CD4-positive, alpha-beta T cell treated with Interleukin-4 for 4 hours (primary cell): ENCODE data around the gene ZC3H4.
"Not testable (repeated sequence)": the region's sequence is repeated elsewhere in the genome, so short reads cannot be mapped to it uniquely, and the experiment has no call there.

Experiments
- DNase-seq: peaks from one replicate; pipeline ENCODE4 v3.0.0-alpha.2; 2020

The ZC3H4 gene

DNA sequence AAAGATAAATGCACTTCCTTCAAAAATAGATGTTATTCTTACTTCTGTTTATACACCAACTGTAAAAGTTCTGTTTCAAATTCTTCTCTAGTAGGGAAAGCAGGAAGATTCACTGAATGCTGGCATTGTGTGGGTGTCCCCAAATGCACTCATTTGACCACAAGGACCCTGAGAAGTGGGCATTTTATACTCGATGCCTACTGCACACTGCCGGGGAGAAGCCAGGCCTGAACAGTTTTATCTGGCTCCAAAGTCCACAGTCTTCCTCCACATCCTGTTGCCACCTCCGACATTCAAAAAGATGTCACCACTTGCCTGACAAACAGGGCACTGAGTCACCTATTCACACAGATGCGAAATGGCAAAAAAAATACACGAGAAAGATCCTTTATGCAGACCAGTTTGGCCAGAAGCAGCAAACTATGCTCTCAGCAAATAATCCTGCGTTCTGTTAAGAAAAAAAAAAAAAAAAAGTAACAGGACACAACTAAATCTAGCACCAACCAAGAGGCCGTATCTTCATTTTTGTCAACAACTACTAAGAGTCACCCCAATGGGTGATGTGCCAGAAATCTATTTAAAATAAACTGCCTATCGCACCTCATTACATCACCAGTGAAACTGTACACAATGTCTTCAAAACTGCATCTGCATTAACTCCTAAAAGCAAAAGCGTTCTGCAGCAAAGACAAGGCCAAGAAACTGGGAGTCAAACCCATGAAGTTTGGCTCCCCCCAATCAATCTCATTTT lies 6.2 kb downstream of the ZC3H4 start:
- peak; percentile 77 for DNase-seq

DNA sequence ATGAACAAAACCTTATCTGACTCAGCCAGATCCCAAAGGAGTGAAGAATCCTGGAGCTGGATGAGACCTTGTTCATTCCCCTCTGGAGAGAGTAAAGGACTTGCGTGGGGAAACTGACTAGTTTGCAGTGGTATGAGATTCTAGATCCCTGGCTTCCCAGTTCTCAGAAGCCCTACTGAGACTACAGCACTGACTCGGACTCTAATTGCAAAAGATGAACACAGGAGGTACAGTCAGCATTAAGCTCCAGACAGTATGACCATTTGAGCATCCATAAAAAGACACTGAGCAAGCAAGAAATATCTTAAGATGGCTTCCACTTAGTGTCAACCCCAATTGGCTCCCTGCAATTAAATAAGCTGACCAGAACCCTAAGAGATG lies 6.8 kb downstream of the ZC3H4 start:
- DNase-seq = no peak

DNA sequence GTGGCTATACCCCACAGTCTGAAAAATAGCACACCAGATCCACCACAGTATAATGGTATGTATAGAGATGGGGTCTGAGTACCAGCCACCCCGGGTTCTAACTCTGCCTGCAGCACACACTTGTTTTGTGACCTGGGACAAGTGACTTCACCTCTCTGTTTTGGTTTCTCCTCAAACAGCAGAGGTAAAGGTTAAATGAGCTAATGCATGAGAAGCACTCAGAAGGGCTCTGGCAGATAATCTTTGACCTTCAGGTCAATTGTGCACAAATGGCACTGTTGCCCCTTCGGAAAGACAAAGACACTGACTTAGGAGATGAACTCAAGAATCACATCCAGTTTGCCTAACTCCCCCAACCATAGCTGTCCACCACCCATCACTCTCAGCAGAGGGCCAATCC lies 7.7 kb downstream of the ZC3H4 start:
- no peak for DNase-seq

DNA sequence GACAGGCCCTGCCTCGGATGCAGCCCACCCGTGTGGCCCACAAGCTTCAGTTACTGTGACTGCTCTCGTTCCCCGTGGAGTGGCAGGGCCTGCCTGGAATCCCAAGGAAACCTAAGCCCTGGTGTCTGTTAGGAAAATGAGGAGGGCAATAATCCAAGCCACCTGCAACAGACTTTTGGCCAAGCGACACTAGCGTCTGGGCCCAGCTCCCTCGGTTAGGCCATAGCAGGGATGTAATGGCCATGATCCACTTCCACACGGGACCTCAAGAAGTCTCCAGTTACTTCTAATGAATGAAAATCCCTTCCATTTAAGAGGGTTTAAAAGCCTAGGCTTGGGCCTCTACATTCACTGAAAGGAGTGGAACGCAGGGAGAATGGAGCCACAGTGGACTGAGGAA lies 8.9 kb downstream of the ZC3H4 start:
- no peak for DNase-seq

DNA sequence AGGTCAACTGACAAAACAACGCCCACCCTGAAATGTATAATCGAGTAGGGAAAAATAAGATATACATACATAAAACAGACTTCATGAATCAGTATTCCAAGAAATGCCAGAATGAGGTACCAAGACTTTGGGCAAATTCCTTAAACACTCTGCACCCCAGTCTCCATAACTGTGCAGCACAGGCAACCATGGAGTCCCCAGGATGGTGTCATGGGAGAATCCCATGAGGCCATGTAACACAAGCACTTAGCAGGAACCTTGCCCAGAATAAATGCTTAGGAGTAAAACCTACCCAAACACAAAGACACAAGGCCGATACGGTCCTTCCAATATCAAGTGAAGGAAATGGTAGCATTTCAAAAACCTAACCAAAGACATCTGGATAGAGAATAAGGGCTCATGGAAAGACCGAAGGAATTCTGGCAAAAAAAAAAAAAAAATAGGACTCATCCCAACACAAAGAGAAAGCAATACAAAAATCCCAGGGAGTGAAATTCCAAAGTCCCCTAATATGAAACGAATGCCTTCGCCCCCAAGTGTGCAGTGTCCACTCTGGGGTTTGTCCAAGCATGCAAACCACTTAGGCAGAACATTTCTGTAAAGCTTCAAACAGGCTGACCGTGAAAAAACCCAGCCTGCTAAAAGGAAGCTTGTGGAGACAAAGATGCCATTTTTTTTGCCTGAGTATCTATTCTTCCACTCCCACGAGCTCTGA lies 11.1 kb downstream of the ZC3H4 start:
- no peak for DNase-seq

DNA sequence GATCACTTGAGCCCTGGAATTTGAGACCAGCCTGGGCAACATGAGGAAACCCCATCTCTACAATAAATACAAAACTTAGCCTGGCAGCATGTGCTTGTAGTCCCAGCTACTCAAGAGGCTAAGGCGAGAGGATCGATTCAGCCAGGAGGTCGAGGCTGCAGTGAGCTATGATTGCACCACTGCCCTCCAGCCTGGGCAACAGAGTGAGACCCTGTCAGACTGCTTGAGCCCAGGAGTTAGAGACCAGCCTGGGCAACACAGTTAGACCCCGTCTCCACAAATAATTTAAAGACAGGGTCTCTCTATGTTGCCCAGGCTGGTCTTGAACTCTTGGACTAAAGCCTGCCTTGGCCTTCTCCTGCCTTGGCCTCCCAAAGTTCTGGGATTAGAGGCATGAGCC lies 12.5 kb downstream of the ZC3H4 start:
- DNase-seq = not testable (repeated sequence)

DNA sequence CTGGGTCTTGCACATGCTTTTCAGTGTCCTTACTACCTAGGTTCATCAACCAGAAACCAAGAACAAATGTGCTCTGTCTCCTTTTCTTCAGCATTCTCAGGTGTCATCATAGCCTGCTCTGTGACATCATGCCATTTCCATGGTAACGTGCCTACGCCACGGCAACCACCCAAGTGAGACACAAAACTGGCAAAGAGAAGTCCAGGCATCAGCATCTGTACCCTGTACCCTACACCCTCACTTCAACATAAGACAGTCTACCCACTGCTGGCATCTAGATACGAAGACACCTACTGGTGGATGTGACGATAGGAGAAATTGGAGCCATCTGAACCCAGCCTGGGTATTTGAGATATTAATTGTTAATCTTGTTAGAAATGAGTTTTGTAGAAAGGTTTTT lies 13.3 kb downstream of the ZC3H4 start:
- DNase-seq = no peak

DNA sequence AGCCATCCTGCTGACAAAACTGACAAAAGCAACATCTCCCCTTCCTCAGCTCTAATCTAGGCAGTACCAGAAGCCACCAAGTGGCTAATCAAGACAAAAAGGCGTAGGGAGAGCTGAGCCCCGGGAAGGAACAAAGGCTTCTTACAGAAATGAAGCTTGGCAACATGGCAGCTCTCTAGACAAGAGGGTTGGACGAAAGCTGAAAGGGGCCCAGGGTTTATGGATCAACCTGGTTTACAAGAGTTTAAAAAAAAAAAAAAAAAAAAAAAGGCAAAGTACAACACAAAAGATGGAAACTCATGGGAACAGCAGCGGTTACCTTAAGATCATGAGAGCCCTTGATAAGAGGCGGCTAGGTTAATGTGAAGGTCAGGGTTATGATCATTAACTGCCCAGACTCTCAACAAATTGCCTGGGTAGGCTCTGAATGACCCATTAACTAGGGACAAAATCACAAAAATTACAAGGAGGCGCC lies 14.0 kb downstream of the ZC3H4 start:
- DNase-seq = no peak

DNA sequence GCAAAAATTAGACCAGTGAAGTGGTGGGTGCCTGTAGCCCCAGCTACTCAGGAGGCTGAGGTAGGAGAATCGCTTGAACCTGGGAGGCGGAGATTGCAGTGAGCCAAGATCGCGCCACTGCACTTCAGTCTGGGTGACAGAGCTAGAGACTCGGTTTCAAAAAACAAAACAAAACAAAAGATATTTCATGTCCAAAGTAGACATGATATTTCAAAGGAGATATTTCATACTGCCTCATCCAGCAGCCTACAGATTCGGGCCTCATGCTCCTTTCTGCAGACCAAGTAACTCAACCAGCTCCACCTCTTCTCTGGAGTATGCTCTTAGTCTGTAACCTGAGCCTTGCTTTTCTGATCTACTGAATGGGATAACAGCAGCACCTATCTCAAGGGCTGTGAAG lies 15.0 kb downstream of the ZC3H4 start:
- no peak for DNase-seq

DNA sequence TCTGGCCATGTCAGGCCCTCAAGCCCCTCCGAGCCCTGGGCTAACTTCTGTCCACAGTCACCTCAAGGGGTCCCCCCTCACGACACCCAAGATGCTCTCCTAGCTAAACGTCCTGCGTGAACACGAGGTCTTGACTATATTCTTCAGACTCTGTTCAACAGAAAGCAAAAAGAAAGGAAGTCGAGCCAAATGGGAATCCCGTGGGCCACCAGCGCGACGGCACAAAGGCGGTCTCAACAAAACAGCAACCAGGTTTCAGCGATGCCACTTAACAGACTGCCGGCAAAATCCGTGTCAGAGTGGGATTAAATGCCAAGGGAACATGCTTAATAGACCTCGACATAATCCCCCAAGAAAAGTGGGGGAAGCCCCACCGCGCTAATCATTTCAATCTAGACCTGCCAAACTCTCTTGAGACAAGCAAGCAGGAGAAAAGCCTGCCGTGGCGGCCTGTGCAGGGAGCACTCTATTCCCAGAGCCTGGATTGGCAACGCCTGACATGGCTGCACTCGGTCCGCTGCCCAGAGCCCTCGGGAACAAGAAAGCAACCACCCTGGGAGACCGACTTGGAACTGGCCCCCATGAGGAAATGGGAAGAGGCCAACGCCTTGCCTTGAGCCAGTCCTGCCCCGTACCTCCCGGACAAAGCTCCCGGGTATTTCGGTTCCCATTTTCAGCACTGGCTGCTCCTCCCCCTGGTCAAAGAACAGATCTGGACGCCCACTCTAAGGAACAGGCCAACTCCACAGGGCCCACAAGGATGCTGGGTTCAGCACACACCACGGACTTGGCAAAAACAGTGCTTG lies 16.0 kb downstream of the ZC3H4 start:
- DNase-seq = no peak

DNA sequence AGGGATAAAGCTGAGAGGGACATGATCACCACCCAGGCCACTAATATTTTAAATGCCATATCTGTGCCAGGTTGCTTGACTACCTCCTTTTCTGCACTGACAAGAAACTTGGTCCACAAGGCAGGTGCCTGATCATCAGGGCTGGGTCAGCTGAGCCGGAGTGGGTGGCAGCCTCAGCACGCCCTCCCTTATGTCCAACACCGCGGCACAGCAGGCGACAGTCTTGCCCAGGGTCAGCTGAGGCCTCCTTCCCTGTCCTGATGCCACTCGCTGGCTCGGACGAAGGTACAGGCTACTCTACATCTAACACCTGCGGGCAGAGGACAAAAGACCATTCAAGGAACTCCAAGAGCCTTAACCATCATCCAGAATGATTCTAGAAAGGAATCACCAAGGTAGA lies 16.9 kb downstream of the ZC3H4 start:
- no peak for DNase-seq

DNA sequence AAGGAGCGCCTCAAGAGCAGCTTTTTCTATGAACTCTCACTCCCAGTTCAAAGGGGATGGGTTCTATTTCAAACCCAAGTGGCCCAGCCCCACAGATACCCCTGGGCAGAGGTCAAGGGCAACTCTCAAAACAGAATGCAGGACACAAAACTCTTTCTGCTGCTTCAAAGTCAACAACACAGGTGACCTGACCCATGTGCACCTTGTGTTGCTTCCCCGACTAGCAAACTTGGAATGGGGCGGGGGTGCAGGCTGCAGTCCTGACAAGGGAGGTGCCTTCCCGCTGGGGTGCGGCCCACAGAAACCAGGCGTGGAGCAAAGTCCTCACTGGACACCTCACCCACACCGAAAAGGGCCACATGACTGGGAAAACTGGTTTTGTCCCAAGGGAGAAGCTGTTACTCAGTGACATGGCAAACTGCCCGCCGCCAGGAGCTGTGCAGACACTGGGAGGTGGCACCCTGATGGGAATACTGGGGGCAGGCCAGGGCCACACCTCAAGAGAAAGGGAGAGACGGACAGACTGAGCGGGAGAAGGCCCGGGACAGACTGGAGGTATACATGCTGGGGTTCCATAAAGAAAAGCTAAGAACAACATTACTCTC lies 17.4 kb downstream of the ZC3H4 start:
- DNase-seq = no peak

DNA sequence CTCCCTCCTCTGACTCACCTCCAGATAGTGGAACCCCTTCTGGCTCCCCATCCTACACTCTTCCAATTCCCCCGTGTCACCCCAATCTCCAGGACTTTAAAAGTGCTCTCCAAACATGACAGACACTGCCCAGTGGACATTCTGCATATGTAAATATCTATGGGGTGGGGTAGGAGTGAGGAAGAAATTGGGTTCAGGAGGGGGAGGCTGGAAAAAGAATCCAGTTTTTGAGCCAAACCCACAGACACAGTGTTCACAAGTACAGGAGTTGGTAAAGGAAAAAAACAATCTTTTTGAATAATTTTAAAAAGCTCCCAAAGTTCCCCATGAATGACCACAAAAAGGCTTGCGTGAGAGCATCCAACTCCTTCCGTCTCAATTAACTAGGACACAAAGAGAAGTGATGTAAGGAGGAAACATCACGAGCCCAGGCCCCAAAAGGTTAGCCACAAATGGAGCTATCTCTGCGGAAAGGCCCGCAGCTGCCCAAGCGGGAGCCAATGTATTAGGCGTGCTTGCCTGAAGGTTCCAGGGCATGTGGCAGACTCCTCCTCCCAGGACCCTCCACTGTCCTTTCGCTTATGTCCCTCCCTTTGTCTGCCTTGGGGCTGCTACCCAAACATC lies 18.0 kb downstream of the ZC3H4 start:
- DNase-seq = no peak

DNA sequence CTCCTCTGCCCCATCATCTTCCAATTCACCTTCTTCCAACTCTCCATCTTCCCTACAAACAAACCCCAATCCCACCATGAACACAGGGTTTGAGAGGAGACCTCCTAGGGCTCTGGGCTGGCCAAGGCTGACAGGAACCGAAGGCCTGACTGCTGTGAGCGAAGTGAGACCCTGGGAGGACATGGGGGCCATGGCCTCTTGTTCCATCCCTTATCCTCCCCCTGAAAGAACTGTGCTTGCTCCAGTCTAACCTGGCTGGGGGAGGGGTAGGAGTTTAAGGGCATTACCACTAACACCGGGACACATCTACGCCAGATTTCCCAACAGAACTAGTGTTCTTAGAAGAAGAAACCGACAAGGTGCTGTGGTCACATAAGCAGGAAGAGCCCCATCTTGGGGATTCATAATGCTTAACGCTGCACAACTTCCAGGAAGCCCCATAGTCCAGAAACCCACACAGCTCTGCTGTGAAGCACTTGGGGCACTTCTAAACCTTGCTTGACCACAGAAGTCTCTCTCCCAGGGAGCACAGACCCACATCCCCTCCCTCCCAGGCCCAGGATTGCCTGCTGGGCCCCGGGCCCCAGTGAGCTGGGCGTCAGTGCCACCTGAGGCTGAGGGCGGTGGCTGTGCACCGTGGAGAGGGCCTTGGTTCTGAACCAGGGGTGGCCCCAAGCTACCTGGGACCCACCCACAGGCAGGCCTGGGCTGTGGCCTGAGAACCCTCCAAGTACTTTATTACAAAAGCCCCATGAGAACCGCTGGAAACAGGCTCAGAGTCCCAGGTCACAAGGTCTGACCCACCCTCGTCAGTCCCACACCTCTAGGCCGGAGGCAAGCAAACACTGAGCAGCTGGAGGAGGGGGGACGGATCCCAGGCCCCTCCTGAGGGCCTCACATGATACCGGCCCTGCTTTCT lies 18.8 kb downstream of the ZC3H4 start:
- peak; percentile 26 for DNase-seq

DNA sequence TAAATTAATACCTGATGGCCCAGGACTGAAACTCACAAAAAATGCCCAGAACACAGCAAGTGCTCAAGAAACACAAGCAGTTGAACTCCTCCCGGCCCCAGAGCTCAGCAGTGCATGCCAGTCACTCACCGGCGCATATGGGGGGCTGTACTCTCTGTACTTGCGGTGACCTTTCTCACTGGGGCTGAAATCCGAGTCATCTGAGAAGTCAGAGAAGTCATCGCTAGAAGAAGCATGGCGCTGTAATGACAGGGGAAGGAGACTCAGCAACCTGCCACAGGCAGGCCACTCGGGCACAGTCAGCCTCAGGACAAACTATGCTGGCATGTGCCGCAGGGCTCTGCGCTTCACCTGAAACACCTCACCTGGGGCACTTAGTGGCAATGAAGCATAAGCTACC lies 19.7 kb downstream of the ZC3H4 start:
- DNase-seq = peak; percentile 19

DNA sequence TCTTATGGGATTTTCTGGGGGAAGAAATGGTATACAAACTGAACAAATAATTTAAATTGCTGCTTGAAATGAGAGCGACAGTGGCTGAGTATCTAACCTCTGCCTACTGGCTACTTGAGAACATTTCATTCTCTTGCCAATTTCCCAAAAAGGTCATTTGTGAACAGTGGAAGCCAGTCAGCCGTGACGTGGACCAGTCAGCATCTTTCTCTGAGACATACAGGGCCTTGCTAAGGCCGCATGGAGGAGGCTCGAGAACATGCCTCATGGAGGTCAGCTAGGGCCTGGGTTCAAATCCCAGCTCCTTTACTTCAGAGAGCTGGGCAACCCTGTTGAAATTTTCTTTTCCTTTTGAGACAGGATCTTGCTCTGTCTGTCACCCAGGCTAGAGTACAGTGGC lies 20.3 kb downstream of the ZC3H4 start:
- no peak for DNase-seq

DNA sequence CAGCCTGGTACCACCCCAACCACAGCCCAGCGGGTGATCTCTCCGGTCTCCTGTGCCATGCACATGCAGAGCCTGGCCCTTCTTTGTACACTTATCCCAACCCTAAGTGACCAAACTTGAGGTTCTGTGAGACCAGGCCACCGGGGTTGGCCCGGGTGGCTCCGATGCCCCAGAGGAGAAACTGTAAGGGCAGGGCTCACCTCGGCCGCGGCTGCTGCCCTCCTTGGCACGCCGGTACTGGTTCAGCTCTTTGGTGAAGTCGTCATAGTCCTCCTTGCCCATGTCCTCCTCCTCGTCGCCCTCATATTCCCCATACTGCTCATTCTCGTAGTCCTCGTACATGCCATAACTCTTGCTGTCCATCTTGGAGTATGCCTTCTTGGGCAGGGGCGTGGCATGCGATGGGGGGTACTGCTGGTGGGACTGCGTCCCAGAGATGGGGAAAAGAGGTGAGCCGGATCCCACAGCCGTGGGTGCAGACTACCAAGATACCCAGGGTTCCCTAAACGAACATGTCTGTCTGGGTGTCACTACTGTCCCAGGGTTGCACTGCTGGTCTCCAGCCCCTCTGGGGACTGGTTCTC lies 23.7 kb downstream of the ZC3H4 start:
- no peak for DNase-seq

DNA sequence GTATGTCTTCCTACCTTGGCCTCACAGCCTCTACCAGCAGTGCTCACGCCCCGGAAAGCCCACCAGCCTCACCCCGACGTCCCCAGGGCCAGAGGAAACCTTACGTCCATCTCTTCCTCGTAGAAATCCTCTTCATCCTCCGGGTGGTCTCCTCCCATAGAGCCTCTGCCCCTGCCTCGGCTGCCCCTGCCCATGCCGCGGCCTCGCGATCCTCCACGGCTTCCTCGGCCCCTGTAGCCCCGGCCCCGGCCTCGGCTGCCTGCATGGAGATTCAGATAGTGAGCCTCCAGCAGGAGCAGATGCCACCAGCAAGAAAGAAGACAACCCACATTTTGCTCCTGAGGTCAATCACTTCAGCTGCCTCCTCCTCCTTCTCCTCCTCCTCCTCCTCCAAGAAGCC lies 27.3 kb downstream of the ZC3H4 start:
- DNase-seq = no peak

DNA sequence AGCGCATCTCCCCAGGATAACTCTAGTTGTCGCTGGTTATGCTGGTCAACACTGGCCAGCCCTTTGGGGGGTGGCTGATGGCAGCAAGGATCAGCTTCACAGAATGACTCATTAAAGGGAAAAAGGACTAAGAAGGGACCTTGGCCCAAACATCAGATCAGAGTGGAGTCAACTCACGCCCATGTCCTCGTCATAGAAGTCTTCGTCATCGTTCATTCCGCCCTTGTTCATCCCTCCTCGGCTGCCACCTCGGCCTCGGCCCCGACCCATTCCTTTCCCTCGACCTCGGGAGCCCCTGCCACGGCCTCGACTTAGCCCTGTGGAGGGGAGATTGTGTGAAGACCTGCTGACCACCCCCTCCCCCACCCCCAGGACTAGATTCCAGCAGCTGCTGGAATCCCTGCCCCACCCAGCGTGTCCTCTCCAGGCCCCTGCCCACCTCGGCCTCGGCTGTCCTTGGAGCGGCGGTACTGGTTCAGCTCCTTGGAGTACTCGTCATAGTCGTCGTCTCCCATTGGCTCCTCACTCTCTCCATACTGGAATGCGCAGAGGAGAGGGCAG lies 28.6 kb downstream of the ZC3H4 start:
- DNase-seq = no peak

DNA sequence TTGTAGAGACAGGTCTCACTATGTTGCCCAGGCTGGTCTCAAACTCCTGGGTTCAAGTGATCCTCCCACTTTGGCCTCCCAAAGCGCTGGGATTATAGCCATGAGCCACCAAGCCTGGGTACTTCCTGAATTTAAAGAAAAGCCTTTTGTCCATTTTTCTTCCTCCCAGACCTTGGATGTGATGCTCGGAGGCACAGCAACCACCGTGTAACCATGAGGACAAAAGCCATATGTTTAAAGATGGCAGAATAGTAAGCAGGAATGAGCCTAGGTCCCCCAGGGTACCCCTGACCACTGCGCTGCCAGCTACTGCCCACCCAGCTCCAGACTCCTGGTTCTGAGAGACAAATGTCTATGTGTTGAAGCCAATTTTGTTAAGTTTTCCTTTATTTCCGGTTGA lies 31.1 kb downstream of the ZC3H4 start:
- no peak for DNase-seq

DNA sequence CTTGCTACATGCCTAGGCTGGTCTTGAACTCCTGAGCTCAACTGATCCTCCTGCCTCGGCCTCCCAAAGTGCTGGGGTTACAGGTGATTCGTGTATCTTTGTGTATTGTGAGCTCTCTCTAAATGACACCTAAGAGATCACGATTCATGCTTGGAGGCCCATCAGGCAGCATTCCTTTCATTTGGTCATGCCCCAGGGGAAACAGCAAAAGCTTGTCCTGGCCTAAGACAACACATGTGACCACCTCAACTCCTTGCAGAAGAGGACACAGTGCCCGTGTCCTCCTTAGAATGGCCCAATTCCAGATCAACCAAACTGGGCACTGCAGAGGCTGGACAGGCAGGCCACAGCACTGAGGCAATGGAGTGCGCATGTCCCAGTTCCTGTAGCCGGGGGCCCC lies 32.5 kb downstream of the ZC3H4 start:
- no peak for DNase-seq
